ENCODE measurements around the gene SLC13A3.

Gene SLC13A3

DNA sequence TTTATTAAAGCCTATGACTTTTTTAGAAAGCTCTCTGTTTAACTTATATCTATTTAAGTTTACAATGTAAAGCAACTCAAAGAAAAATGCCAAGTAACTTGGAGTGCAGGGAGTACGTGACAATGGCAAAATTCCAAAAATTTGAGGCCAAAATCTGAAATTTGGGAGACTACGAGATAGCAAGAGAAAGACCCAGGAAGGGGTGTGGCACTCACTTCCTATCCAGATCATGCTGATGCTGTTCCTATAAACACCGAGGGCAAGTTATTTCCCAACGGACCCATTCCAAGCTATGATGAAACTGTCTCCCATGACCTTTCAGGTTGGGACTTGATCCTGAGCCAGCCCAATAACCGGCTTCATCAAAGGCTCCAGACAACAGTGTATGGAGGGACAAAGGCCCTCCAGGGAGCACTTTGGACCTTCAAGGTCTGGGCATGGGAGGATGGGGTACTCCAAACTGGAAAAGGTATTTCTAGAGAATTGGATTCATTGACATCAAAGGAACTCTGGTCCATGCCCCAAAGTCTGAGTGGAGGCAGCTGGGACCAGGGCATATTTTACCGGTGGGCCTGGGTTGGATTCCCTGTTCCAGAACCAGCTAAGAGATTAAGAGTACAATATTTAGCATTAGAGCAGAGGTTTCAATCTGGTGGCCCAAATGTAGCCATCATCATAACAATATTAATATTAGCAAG is 15.7 kb upstream of the SLC13A3 start:
- TF ChIP-seq CTCF (IDR thresholded peaks at IDR 0.05; ENCODE audit: low read depth, low read length, missing control alignments) = no peak
- no peak overlapping the region for H3K4me3 ChIP-seq (replicated peaks; ENCODE audit: low read depth, low read length)
- no peak for DNase-seq (ENCODE audit: extremely low read depth, low read depth)

DNA sequence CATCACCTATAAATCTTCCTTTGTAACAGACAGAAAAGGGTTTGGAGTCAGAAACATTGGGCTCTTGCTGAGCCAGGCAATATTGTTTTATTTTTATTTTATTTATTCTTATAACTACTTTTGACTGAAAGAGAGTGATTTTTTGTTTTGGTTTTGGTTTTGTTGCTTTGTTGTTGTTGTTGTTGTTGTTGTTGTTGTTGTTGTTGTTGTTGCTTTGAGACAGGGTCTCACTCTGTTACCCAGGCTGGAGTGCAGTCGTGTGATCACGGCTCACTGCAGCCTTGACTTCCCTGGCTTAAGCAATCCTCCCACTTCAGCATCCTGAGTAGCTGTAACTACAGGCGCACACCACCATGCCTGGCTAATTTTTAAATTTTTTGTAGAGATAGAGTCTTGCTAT is 15.0 kb upstream of the SLC13A3 start:
- no peak overlapping the region for H3K4me3 ChIP-seq (replicated peaks; ENCODE audit: low read depth, low read length)
- no peak for DNase-seq (ENCODE audit: extremely low read depth, low read depth)
- TF ChIP-seq CTCF (IDR thresholded peaks at IDR 0.05; ENCODE audit: low read depth, low read length, missing control alignments) = no peak

GRCh38 chr20:46665602-46666001 is 14.3 kb upstream of the SLC13A3 start:
- H3K4me3 ChIP-seq (replicated peaks; ENCODE audit: low read depth, low read length) = no peak overlapping the region
- no peak for DNase-seq (ENCODE audit: extremely low read depth, low read depth)
- TF ChIP-seq CTCF (IDR thresholded peaks at IDR 0.05; ENCODE audit: low read depth, low read length, missing control alignments) = no peak

DNA sequence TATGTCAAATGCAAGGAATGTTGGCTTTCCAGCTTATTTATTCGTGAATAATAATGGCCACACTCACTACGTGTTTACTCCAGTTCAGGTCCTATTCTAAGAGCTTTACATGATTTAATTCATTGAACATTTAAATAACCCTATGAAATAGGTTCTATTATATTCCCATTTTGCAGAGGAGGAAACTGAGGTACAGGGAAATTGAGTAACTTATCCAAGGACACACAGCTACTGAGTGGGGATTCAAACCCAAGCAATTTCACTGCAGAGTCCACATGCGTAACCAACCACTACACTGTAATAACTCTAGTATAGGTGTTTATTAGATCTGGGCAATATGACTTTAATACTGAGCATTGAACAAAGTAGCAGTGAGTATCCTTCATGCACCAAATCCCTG is 12.3 kb upstream of the SLC13A3 start:
- no peak overlapping the region for H3K4me3 ChIP-seq (replicated peaks; ENCODE audit: low read depth, low read length)
- DNase-seq (ENCODE audit: extremely low read depth, low read depth) = no peak
- no peak for TF ChIP-seq CTCF (IDR thresholded peaks at IDR 0.05; ENCODE audit: low read depth, low read length, missing control alignments)

- TF ChIP-seq CTCF (IDR thresholded peaks at IDR 0.05; ENCODE audit: low read depth, low read length, missing control alignments) = no peak
- H3K4me3 ChIP-seq (replicated peaks; ENCODE audit: low read depth, low read length) = no peak overlapping the region
- no peak for DNase-seq (ENCODE audit: extremely low read depth, low read depth)
Observed at GRCh38 chr20:46661659-46662058, 10.4 kb upstream of the SLC13A3 start.

GRCh38 chr20:46660487-46660886 is 9.2 kb upstream of the SLC13A3 start:
- DNase-seq (ENCODE audit: extremely low read depth, low read depth) = no peak
- no peak for TF ChIP-seq CTCF (IDR thresholded peaks at IDR 0.05; ENCODE audit: low read depth, low read length, missing control alignments)
- H3K4me3 ChIP-seq (replicated peaks; ENCODE audit: low read depth, low read length) = no peak overlapping the region

DNA sequence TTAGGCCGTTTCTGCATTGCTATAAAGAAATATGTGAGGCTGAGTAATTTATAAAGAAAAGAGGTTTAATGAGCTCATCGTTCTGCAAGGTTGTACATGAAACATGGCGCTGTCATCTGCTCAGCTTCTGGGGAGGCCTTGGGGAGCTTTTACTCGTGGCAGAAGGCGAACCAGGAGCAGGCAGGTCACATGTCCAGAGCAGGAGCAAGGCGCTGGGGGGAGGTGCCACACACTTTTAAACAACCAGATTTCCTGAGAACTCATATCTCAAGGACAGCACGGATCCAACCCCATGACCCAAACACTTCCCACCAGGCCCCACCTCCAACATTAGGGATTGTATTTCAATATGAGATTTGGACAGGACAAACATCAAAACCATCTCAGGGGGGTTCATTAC is 6.4 kb upstream of the SLC13A3 start:
- no peak overlapping the region for H3K4me3 ChIP-seq (replicated peaks; ENCODE audit: low read depth, low read length)
- TF ChIP-seq CTCF (IDR thresholded peaks at IDR 0.05; ENCODE audit: low read depth, low read length, missing control alignments) = no peak

More for the DNA sequence above, 6.4 kb upstream of the SLC13A3 start:
- no peak for DNase-seq (ENCODE audit: extremely low read depth, low read depth)
